Activated T-cell treated with anti-CD3 and anti-CD28 coated beads, Interleukin-2, amount 50 U/mL, for 72 hours (primary cell): ENCODE measurements around the gene DCUN1D3. TPM values are rescaled to one million over a fixed set of nuclear protein-coding genes. Genes with fewer than 3 reads are reported as not detected.
"Not testable (repeated sequence)": the region's sequence is repeated elsewhere in the genome, so short reads cannot be mapped to it uniquely, and the experiment has no call there.

Experiments used
- ATAC-seq, 2 donors: fragments of 150-1000 bp; cut with Tn5 transposase; replicated peaks in 1 of 2; 2 replicates each; pipeline ENCODE4 v1.10.0; 2021; ENCODE audit warnings: moderate library complexity in 2 of 2, mild to moderate bottlenecking in 1 of 2
- DNase-seq, 2 donors: peaks; one replicate each; pipeline ENCODE4 v3.0.0; 2021 to 2022; ENCODE audit warnings: mixed read lengths in 1 of 2
- H3K27ac Mint-ChIP-seq: one replicate; pipeline ENCODE4 v1.8.0; 2022; ENCODE audit warnings: mild to moderate bottlenecking, moderate library complexity, mixed read lengths
- H3K27me3 Mint-ChIP-seq: one replicate; pipeline ENCODE4 v1.8.0; 2022; ENCODE audit warnings: low read depth, mixed read lengths
- H3K36me3 Mint-ChIP-seq, 2 donors: one replicate each; pipeline ENCODE4 v1.8.0; 2022; ENCODE audit warnings: mixed read lengths in 2 of 2, mild to moderate bottlenecking in 1 of 2; ENCODE audit not compliant: insufficient read depth in 2 of 2
- H3K4me1 Mint-ChIP-seq: one replicate; pipeline ENCODE4 v1.8.0; 2022; ENCODE audit warnings: low read depth, mixed read lengths
- H3K4me3 Mint-ChIP-seq, 2 donors: one replicate each; pipeline ENCODE4 v1.8.0; 2022; ENCODE audit warnings: mild to moderate bottlenecking in 2 of 2, mixed read lengths in 2 of 2, moderate library complexity in 2 of 2
- H3K9me3 Mint-ChIP-seq, 2 donors: one replicate each; pipeline ENCODE4 v1.8.0; 2022; ENCODE audit warnings: mixed read lengths in 2 of 2
- total RNA-seq, 2 donors: library from RNA; stranded (reverse); gene quantifications; one replicate each; pipeline ENCODE4 v1.2.3, GENCODE V29; 2022

The DCUN1D3 gene
- total RNA-seq, 2 donors from 2014 or later, result 5.7 to 9.9 TPM

- DNase-seq (peak; percentile 4 to 8), ATAC-seq (peak; percentile 76 to 79)
- Mint-ChIP-seq H3K4me3 (no peak overlapping the region), H3K9me3 (no peaks in the 10 kb centered on the region), H3K27ac (no peak overlapping the region), H3K36me3 (peaks cover 3 to 4% of the 10 kb centered on the region in 2 donors), H3K27me3 (no peaks in the 10 kb centered on the region), H3K4me1 (peaks cover 6% of the 10 kb centered on the region)
Measured at GRCh38 chr16:20814784-20815183, 85.4 kb downstream of the DCUN1D3 start.

DNA sequence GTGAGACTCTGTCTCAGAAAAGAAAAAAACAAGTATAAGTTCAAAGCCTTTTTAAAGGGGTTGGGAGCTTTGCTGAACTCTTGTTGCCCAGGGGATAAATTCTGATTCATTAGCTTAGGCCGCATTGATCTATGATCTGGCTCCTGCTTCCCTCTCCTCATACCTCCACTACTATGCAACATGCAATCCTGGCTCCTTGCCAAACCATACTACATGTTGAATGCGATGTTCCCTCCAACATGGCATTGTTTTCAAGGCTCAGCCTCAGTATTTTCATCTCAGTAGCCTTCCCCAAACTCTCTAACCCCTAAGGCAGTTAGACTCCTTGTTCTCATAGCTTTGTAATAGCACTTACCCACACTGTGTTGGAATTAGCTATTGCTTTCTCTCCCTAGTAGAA, 87.6 kb downstream of the DCUN1D3 start:
- no peak for ATAC-seq
- peaks cover 15% of the 10 kb centered on the region for H3K4me1 Mint-ChIP-seq
- peaks cover 1 to 5% of the 10 kb centered on the region in 2 donors for H3K36me3 Mint-ChIP-seq
- H3K27ac Mint-ChIP-seq, result no peak overlapping the region
- H3K4me3 Mint-ChIP-seq, result no peak overlapping the region
- H3K27me3 Mint-ChIP-seq, result no peaks in the 10 kb centered on the region
- H3K9me3 Mint-ChIP-seq, result no peaks in the 10 kb centered on the region
- no peak for DNase-seq

- H3K4me3 Mint-ChIP-seq, result no peak overlapping the region
Measured at GRCh38 chr16:20811889-20812439, 88.2 kb downstream of the DCUN1D3 start.

GRCh38 chr16:20807862-20808261, 92.3 kb downstream of the DCUN1D3 start:
- Mint-ChIP-seq H3K4me1 (peaks cover 21% of the 10 kb centered on the region), H3K27ac (peak overlapping the region; percentile 79), H3K27me3 (no peaks in the 10 kb centered on the region), H3K36me3 (peaks cover 1 to 8% of the 10 kb centered on the region in 2 donors), H3K4me3 (peak overlapping the region; percentile 98 to 99), H3K9me3 (no peaks in the 10 kb centered on the region)
- no peak for DNase-seq
- ATAC-seq, result no peak

More at GRCh38 chr16:20811889-20812439, 88.2 kb downstream of the DCUN1D3 start:
- ATAC-seq (no peak), DNase-seq (no peak)
- peaks cover 1 to 5% of the 10 kb centered on the region in 2 donors for H3K36me3 Mint-ChIP-seq
- H3K27me3 Mint-ChIP-seq, result no peaks in the 10 kb centered on the region
- peaks cover 21% of the 10 kb centered on the region for H3K4me1 Mint-ChIP-seq
- H3K9me3 Mint-ChIP-seq, result no peaks in the 10 kb centered on the region
- H3K27ac Mint-ChIP-seq, result no peak overlapping the region

- peak within 1 kb of the TSS; percentile 98 for H3K27ac Mint-ChIP-seq
- H3K4me1 Mint-ChIP-seq, result peaks cover 21% of the 10 kb centered on the region
- H3K9me3 Mint-ChIP-seq, result no peaks in the 10 kb centered on the region
- H3K36me3 Mint-ChIP-seq, result peaks cover 1 to 8% of the 10 kb centered on the region in 2 donors
- H3K4me3 Mint-ChIP-seq, result peak within 1 kb of the TSS; percentile 98 to 99
- DNase-seq (peak; percentile 79 to 84), ATAC-seq (peak; percentile 88 to 92)
- no peaks in the 10 kb centered on the region for H3K27me3 Mint-ChIP-seq
Measured at GRCh38 chr16:20806168-20807050, 93.7 kb downstream of the DCUN1D3 start, which contains the start of the genes ERI2 and REXO5. ERI2 (minus strand) TSS chr16:20806472; CDS start chr16:20806430, 42 bp downstream. REXO5 (plus strand) TSS chr16:20806527; CDS start chr16:20806954, 427 bp downstream.

DNA sequence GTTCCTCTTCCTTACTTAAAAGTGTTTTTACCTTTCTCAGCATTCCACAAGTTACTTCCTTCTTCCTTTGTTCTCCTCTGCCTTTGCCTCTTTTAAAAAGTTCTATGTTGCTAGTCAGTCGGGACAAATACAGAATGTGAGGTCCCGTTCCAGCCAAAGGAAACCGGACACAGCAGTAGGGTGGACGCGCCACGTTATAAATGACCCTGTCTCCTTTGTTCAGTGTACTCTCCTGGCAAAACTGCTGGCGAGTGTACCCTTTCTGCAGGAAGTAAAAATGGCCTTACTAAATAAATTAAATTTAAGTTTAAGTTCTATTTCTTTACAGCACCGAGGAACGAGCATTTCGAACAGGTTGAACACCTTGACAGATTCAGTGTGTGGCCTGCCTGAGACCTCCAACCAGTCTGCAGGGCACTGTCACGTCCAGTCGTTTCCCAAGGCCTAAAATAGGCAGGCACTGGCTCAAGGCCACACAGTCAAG, 94.4 kb downstream of the DCUN1D3 start:
- not testable (repeated sequence) for ATAC-seq, H3K27me3 Mint-ChIP-seq, H3K36me3 Mint-ChIP-seq, H3K9me3 Mint-ChIP-seq, DNase-seq
- Mint-ChIP-seq H3K4me1 (peaks cover 21% of the 10 kb centered on the region), H3K4me3 (peak overlapping the region; percentile 98 to 99), H3K27ac (peak overlapping the region; percentile 63)

Other genes with a start within 250 kb of the DCUN1D3 start
- gene ACSM1, start 202.7 kb downstream of the DCUN1D3 start, total RNA-seq, result under 1 TPM; 0.36 to 0.49 TPM
- 10 to 100 TPM; 53.7 to 54.4 TPM for gene THUMPD1, start 158.5 kb downstream of the DCUN1D3 start, total RNA-seq
- gene ACSM3, start 136.3 kb downstream of the DCUN1D3 start, total RNA-seq, result 10 to 100 TPM; 23.7 to 26.7 TPM
- gene ERI2, start 93.9 kb downstream of the DCUN1D3 start, total RNA-seq, result 10 to 100 TPM; 20.8 to 24.7 TPM
- gene REXO5, start 93.8 kb downstream of the DCUN1D3 start, total RNA-seq, result 10 to 100 TPM; 16.5 to 23.8 TPM
- gene LYRM1, start 413 bp upstream of the DCUN1D3 start, total RNA-seq, result 10 to 100 TPM; 31.8 to 44.0 TPM